Measurements from ENCODE around the gene TRIM33. TPM values are rescaled to one million over a fixed set of nuclear protein-coding genes. Genes with fewer than 3 reads are reported as not detected.

Gene TRIM33
- total and polyA plus RNA-seq, 4 donors = 5.6 to 42.8 (median 30.4) TPM

DNA sequence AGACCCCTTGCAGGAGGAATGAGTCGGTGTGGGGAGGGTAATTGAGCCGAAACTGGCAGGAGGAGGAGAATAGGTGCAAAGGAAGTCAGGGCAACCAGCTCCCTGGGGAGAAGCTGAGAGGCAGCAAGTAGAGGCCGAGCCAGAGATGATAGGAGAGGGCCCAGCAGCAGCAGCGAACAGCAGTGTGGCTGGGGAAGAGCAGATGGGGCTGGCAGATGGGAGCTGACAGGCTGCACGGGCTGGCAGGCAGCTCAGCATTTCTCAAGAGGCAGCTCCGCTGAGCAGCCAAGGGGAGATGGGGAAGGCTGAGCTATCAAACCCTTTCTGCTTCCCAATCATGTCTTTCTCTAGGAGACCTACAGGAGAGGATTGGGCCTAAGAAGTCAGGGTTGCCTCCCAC, 158.2 kb downstream of the TRIM33 start:
- H3K4me3 ChIP-seq (ENCODE audit: low read length in 2 of 2) = no peak overlapping the region
- H3K4me1 ChIP-seq (ENCODE audit: control insufficient read depth in 1 of 2, insufficient read depth in 2 of 2, low read length in 2 of 2) = no peaks in the 10 kb centered on the region
- peak; percentile 15 for ATAC-seq (ENCODE audit: low FRiP score)
- DNase-seq = no peak
- intact Hi-C loops (cut with DNase I) = no loop called here
- no peaks in the 10 kb centered on the region for H3K27me3 ChIP-seq (ENCODE audit: control insufficient read depth in 1 of 2, insufficient read depth in 2 of 2, low read length in 1 of 2)
- 52% methylated on average over 6 of the region's 6 CpGs for WGBS, 2 donors
- H3K36me3 ChIP-seq (ENCODE audit: control insufficient read depth in 1 of 2, insufficient read depth in 2 of 2, low read length in 1 of 2) = no peaks in the 10 kb centered on the region
- no peak overlapping the region for H3K27ac ChIP-seq (ENCODE audit: low read depth in 1 of 2, low read length in 2 of 2)
- H3K9me3 ChIP-seq (ENCODE audit: control insufficient read depth, low read length) = no peaks in the 10 kb centered on the region

DNA sequence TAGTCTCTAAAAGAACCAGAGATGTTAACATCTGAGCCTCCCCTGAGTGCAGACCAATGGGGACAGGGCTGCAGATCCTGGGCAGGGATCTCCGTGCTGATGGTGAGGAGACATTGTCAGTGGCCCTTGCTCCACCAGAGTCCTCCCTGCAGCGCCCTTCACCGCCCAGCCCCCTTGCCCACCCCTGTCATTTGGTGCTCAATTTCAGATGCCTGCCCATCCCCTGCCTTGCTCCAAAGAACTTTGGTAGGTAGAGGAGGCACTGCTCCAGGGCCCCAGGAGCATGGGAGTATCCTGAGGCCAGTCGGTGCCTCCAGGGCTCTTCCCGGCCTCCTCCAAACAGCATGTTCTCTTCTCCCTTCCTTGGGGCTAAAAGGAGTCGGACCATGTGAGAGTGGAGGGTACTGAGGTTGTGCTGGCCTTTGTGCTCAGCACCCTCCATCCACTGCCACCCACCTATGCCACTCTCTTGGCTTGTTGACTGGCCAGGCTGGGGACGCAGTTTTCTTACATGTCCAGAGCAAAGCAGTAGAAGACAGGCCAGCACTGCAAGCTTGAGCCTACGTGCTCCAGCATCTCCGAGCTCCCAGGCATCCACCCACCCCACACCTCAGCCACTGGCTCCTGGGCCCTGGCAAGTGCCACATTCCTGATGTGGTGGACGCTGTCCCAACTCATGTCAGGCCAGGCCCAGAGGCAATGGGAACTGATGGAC, 160.1 kb downstream of the TRIM33 start:
- 92 to 96% methylated on average over 10 of the region's 10 CpGs for WGBS, 2 donors
- Histone ChIP-seq H3K27me3 (ENCODE audit: control insufficient read depth in 1 of 2, insufficient read depth in 2 of 2, low read length in 1 of 2) (no peaks in the 10 kb centered on the region), H3K27ac (ENCODE audit: low read depth in 1 of 2, low read length in 2 of 2) (no peak overlapping the region), H3K4me3 (ENCODE audit: low read length in 2 of 2) (no peak overlapping the region), H3K36me3 (ENCODE audit: control insufficient read depth in 1 of 2, insufficient read depth in 2 of 2, low read length in 1 of 2) (no peaks in the 10 kb centered on the region), H3K9me3 (ENCODE audit: control insufficient read depth, low read length) (no peaks in the 10 kb centered on the region), H3K4me1 (ENCODE audit: control insufficient read depth in 1 of 2, insufficient read depth in 2 of 2, low read length in 2 of 2) (no peaks in the 10 kb centered on the region)
- DNase-seq = no peak
- intact Hi-C loops (cut with DNase I) = no loop called here
- ATAC-seq (ENCODE audit: low FRiP score) = no peak

DNA sequence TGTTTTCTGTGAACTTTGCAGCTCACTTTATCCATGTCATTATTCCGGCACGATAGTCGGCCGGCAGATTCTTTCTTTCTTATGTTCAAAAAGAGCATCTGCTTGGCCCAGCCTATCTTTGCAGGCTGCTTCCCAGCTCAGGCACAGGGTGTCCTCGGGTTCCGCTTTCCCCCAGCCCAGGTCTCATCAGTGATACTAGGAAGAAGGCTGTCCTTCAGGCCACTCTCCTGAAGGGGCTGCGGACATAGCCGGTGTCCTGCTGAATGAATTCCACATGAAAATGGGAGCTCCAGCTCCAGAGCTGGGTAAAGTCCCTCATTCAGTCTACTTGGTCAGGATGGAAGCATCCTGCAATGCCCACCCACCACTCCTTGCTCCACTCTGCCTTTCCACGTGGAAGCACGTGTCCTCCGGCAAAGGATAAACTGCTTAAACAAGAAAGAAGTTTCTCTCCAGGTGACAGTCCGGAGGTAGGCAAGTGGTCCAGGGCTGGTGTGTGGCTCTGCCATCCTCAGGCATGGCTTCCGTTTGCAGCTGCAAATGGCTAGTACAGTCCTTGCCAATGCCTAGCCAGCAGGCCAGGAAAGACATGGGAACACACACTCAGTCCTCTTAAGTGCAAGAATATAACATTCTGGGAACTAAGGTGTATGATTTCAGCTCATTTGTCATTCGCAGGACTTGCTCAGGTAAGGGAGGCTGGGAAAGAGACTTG, 161.0 kb downstream of the TRIM33 start:
- intact Hi-C loops (cut with DNase I) = loop anchor here (5.0 to 10.0 kb wide), 3 partner anchors 77 to 325 kb away; partner anchors contain the start of genes BCAS2 (in 2 of the 2) and DENND2C (in 1 of the 2)
- 86 to 87% methylated on average over 14 of the region's 14 CpGs for WGBS, 2 donors

DNA sequence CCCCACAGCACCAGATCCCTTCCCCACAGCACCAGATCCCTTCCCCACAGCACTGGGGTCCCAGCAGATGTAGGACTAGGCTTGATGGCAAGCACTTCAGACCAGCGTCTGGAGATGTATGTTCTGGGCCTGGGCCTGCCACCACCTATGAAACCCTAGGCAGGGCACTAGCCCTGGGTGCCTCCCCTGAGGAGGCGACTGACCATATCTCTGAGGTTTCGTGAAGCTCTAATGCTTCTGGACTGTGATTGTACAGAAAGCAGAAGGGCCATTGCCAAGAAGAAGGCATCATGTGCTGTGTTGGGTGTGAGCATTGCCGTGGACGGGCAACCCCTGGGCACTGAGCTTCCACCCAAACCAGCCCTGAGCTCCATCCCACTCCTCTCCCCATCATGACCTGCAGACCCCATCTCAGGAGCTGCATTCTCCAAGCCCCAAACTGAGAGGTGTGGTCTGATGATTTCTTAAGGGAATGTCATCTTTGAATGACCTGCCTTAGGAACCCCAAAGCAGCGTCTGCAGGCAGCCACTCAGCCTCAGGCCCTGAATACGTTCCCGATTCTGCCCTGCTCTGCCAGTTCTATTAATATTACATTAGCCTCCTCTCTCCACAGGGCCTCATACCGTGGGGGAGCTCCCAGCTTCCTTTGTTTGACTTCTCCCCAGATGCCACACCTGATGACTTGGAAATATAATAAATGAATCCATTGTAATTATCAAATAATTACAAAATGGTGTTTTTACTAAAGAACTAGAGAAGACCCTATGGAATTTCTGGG, 163.4 kb downstream of the TRIM33 start:
- intact Hi-C loops (cut with DNase I) = loop anchor here (2.0 to 10.0 kb wide), 5 partner anchors 80 to 327 kb away; partner anchors contain the start of genes BCAS2 (in 2 of the 2), DENND2C (in 1 of the 2) and TRIM33 (in 1 of the 2)
- no peaks in the 10 kb centered on the region for H3K36me3 ChIP-seq (ENCODE audit: control insufficient read depth in 1 of 2, insufficient read depth in 2 of 2, low read length in 1 of 2)
- WGBS, 2 donors = 68 to 79% methylated on average over 9 of the region's 9 CpGs
- ATAC-seq (ENCODE audit: low FRiP score) (no peak), DNase-seq (no peak)
- no peak overlapping the region for H3K4me3 ChIP-seq (ENCODE audit: low read length in 2 of 2)
- H3K4me1 ChIP-seq (ENCODE audit: control insufficient read depth in 1 of 2, insufficient read depth in 2 of 2, low read length in 2 of 2) = no peaks in the 10 kb centered on the region
- H3K9me3 ChIP-seq (ENCODE audit: control insufficient read depth, low read length) = no peaks in the 10 kb centered on the region
- H3K27me3 ChIP-seq (ENCODE audit: control insufficient read depth in 1 of 2, insufficient read depth in 2 of 2, low read length in 1 of 2) = no peaks in the 10 kb centered on the region
- H3K27ac ChIP-seq (ENCODE audit: low read depth in 1 of 2, low read length in 2 of 2) = no peak overlapping the region

More for the DNA sequence above, 161.0 kb downstream of the TRIM33 start:
- H3K27me3 ChIP-seq (ENCODE audit: control insufficient read depth in 1 of 2, insufficient read depth in 2 of 2, low read length in 1 of 2) = no peaks in the 10 kb centered on the region
- H3K4me3 ChIP-seq (ENCODE audit: low read length in 2 of 2) = no peak overlapping the region
- ATAC-seq (ENCODE audit: low FRiP score) (no peak), DNase-seq (no peak)
- no peaks in the 10 kb centered on the region for H3K36me3 ChIP-seq (ENCODE audit: control insufficient read depth in 1 of 2, insufficient read depth in 2 of 2, low read length in 1 of 2)
- no peaks in the 10 kb centered on the region for H3K4me1 ChIP-seq (ENCODE audit: control insufficient read depth in 1 of 2, insufficient read depth in 2 of 2, low read length in 2 of 2)
- no peaks in the 10 kb centered on the region for H3K9me3 ChIP-seq (ENCODE audit: control insufficient read depth, low read length)
- H3K27ac ChIP-seq (ENCODE audit: low read depth in 1 of 2, low read length in 2 of 2) = no peak overlapping the region

DNA sequence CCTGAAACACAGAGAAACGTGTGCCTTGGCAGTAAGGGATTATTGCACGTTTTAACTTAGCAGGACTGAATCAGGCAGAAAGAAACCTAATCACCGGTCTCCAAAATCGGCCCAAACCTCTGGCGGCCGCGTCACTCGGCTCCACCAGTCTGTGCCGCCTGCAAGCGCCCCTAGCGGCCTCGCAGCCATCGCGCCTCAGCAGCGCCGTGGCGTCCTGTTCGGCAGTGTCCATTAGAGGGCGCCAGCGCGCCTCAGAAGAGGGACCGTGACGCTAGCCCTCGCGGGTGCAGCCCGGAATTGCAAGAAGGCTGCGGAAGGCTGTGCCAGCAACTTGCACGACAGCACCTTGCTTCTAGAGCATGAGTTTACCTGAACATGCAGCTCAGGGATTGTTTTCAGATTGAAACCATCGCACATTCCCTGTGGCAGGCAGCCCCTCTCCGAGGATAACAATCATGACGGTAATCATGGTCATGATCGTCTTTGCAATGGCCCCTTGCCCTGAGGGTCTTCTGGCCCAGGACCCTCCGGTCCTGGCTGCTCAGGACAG, 164.4 kb downstream of the TRIM33 start:
- H3K36me3 ChIP-seq (ENCODE audit: control insufficient read depth in 1 of 2, insufficient read depth in 2 of 2, low read length in 1 of 2) = no peaks in the 10 kb centered on the region
- no peaks in the 10 kb centered on the region for H3K27me3 ChIP-seq (ENCODE audit: control insufficient read depth in 1 of 2, insufficient read depth in 2 of 2, low read length in 1 of 2)
- peak; percentile 97 to 100 for DNase-seq
- 3 to 4% methylated on average over 33 of the region's 33 CpGs for WGBS, 2 donors
- H3K4me1 ChIP-seq (ENCODE audit: control insufficient read depth in 1 of 2, insufficient read depth in 2 of 2, low read length in 2 of 2) = no peaks in the 10 kb centered on the region
- H3K9me3 ChIP-seq (ENCODE audit: control insufficient read depth, low read length) = no peaks in the 10 kb centered on the region
- intact Hi-C loops (cut with DNase I) = loop anchor here (2.0 to 10.0 kb wide), 5 partner anchors 81 to 328 kb away; partner anchors contain the start of genes BCAS2 (in 2 of the 2), DENND2C (in 1 of the 2) and TRIM33 (in 1 of the 2)
- H3K27ac ChIP-seq (ENCODE audit: low read depth in 1 of 2, low read length in 2 of 2) = peak overlapping the region in 1 of 2 donors; percentile 76
- peak; percentile 99 for ATAC-seq (ENCODE audit: low FRiP score)
- peak overlapping the region; percentile 16 to 20 for H3K4me3 ChIP-seq (ENCODE audit: low read length in 2 of 2)

DNA sequence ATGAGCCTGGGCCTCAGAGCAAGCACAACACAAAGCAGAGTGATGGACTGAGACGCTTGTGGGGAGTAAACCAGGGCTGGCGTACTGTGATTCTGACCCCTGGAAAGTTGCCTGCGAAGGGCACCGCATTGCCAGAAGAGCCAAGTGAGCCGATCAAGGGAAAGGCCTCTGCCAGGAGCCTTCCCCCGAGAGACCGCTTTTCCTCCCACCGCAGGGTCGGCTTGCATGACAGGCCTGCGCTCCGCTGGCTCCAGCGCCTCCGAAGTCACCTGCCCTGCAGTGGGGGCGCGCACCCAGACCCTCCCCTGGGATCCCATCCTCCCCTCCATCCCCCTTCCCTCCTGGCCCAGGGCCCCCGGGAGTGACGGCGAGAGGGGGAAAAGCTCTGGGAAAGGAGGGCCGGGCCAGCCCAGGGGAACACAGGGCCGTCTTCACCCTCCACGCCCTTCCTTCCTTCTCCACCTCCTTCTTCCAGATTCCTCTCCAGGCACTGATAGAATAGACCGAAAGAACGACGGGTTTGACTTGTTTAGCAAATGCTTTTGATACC, 165.0 kb downstream of the TRIM33 start:
- DNase-seq (peak in 1 of 2 donors; percentile 55), ATAC-seq (ENCODE audit: low FRiP score) (peak; percentile 61)
- Histone ChIP-seq H3K9me3 (ENCODE audit: control insufficient read depth, low read length) (no peaks in the 10 kb centered on the region), H3K27ac (ENCODE audit: low read depth in 1 of 2, low read length in 2 of 2) (peak overlapping the region in 1 of 2 donors; percentile 76), H3K27me3 (ENCODE audit: control insufficient read depth in 1 of 2, insufficient read depth in 2 of 2, low read length in 1 of 2) (no peaks in the 10 kb centered on the region), H3K4me1 (ENCODE audit: control insufficient read depth in 1 of 2, insufficient read depth in 2 of 2, low read length in 2 of 2) (no peaks in the 10 kb centered on the region), H3K36me3 (ENCODE audit: control insufficient read depth in 1 of 2, insufficient read depth in 2 of 2, low read length in 1 of 2) (no peaks in the 10 kb centered on the region), H3K4me3 (ENCODE audit: low read length in 2 of 2) (peak overlapping the region; percentile 16 to 20)
- intact Hi-C loops (cut with DNase I) = loop anchor here (2.0 to 10.0 kb wide), 5 partner anchors 81 to 329 kb away; partner anchors contain the start of genes BCAS2 (in 2 of the 2), DENND2C (in 1 of the 2) and TRIM33 (in 1 of the 2)
- 4 to 7% methylated on average over 21 to 24 of the region's 24 CpGs for WGBS, 2 donors

DNA sequence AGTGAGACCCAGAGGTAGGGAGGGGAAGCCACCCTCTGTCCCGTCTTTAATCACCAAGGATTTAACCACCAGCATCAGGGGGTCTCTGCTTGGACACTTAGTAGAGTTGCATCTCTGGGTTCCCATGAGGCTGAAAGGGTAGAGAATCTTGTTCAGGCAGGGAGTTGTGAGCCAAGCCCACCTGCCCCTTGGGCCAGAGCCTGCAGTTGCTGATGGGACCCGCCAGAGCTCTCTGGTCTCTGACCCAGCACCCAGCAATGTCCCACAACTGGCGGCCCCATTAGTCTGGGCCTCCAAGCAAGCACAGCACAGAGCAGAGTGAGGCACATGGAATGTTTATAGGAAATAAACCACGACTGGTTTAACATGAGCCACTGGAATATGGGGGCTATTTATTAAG, 166.3 kb downstream of the TRIM33 start:
- intact Hi-C loops (cut with DNase I) = loop anchor here (5.0 to 10.0 kb wide), 3 partner anchors 83 to 330 kb away; partner anchors contain the start of genes BCAS2 (in 2 of the 2) and DENND2C (in 1 of the 2)
- no peak for ATAC-seq (ENCODE audit: low FRiP score)
- H3K9me3 ChIP-seq (ENCODE audit: control insufficient read depth, low read length) = no peaks in the 10 kb centered on the region
- H3K27ac ChIP-seq (ENCODE audit: low read depth in 1 of 2, low read length in 2 of 2) = no peak overlapping the region
- H3K4me3 ChIP-seq (ENCODE audit: low read length in 2 of 2) = no peak overlapping the region
- DNase-seq = no peak
- no peaks in the 10 kb centered on the region for H3K36me3 ChIP-seq (ENCODE audit: control insufficient read depth in 1 of 2, insufficient read depth in 2 of 2, low read length in 1 of 2)
- WGBS, 2 donors = 93 to 96% methylated on average over 4 of the region's 4 CpGs
- H3K4me1 ChIP-seq (ENCODE audit: control insufficient read depth in 1 of 2, insufficient read depth in 2 of 2, low read length in 2 of 2) = no peaks in the 10 kb centered on the region
- H3K27me3 ChIP-seq (ENCODE audit: control insufficient read depth in 1 of 2, insufficient read depth in 2 of 2, low read length in 1 of 2) = no peaks in the 10 kb centered on the region

Measured in aorta (tissue), 5 donors.